T1000 (cell line): ENCODE data around the gene TAGLN3.
"Not testable (repeated sequence)": the region's sequence is repeated elsewhere in the genome, so short reads cannot be mapped to it uniquely, and the experiment has no call there.

Experiments
- DNase-seq: peaks from one replicate; lab custom pipeline; 2025; ENCODE audit warnings: mixed read lengths; lab: John Stamatoyannopoulos, UW

The TAGLN3 gene

GRCh38 chr3:112010636-112011035 lies 11.9 kb downstream of the TAGLN3 start:
- DNase-seq = no peak

- no peak for DNase-seq
Measured at GRCh38 chr3:112011376-112011940, 12.7 kb downstream of the TAGLN3 start.

GRCh38 chr3:112012205-112012992 lies 13.7 kb downstream of the TAGLN3 start:
- no peak for DNase-seq

GRCh38 chr3:112013058-112013783 lies 14.5 kb downstream of the TAGLN3 start:
- peak; percentile 14 for DNase-seq

- DNase-seq = no peak
Measured at GRCh38 chr3:112013784-112014143, 15.0 kb downstream of the TAGLN3 start.

- no peak for DNase-seq
Measured at GRCh38 chr3:112017091-112017490, 18.4 kb downstream of the TAGLN3 start.

GRCh38 chr3:112018712-112019111 lies 20.0 kb downstream of the TAGLN3 start:
- no peak for DNase-seq

- no peak for DNase-seq
Measured at GRCh38 chr3:112019716-112020115, 21.0 kb downstream of the TAGLN3 start.

GRCh38 chr3:112020674-112021085 lies 22.0 kb downstream of the TAGLN3 start:
- DNase-seq = no peak

- DNase-seq = no peak
Measured at GRCh38 chr3:112027142-112027541, 28.4 kb downstream of the TAGLN3 start.

GRCh38 chr3:112027826-112028225 lies 29.1 kb downstream of the TAGLN3 start:
- no peak for DNase-seq

GRCh38 chr3:112030901-112031300 lies 32.2 kb downstream of the TAGLN3 start:
- DNase-seq = no peak

- DNase-seq = no peak
Measured at GRCh38 chr3:112032098-112032731, 33.5 kb downstream of the TAGLN3 start.

GRCh38 chr3:112034436-112034835 lies 35.7 kb downstream of the TAGLN3 start, which contains the start of gene TMPRSS7:
Gene TMPRSS7, plus strand, starts transcription at chr3:112034736. Its CDS starts 110 bp downstream, at chr3:112034846.
- no peak for DNase-seq

GRCh38 chr3:112035241-112035640 lies 36.5 kb downstream of the TAGLN3 start:
- no peak for DNase-seq

GRCh38 chr3:112037194-112037593 lies 38.5 kb downstream of the TAGLN3 start:
- not testable (repeated sequence) for DNase-seq

- no peak for DNase-seq
Measured at GRCh38 chr3:112038863-112039262, 40.1 kb downstream of the TAGLN3 start.

- no peak for DNase-seq
Measured at GRCh38 chr3:112041321-112041720, 42.6 kb downstream of the TAGLN3 start.

- no peak for DNase-seq
Measured at GRCh38 chr3:112042842-112043280, 44.1 kb downstream of the TAGLN3 start.

GRCh38 chr3:112043621-112044201 lies 45.0 kb downstream of the TAGLN3 start:
- DNase-seq = no peak

- no peak for DNase-seq
Measured at GRCh38 chr3:112046599-112046998, 47.9 kb downstream of the TAGLN3 start.

GRCh38 chr3:112047264-112047663 lies 48.5 kb downstream of the TAGLN3 start:
- DNase-seq = no peak
